Uterus (tissue), 4 donors: ENCODE measurements around the gene EGFLAM. TPM values are rescaled to one million over a fixed set of nuclear protein-coding genes. Genes with fewer than 3 reads are reported as not detected.

Experiments used
- DNase-seq, 2 donors: peaks; one replicate each; pipeline ENCODE4 v3.0.0-alpha.2; 2019 to 2020
- H3K27ac ChIP-seq, 2 donors: fragments of 200-600 bp; sonication (generic); 1 replicate in 1 of 2; 2 replicates in 1 of 2; pipeline ENCODE4 v1.5.1; 2016 to 2018
- H3K27me3 ChIP-seq, 2 donors: fragments of 200-600 bp; sonication (generic); one replicate each; pipeline ENCODE4 v1.5.1; 2018 to 2019; ENCODE audit warnings: control low read depth in 1 of 2
- H3K36me3 ChIP-seq, 2 donors: fragments of 200-600 bp; sonication (generic); one replicate each; pipeline ENCODE4 v1.5.1; 2019; ENCODE audit warnings: control low read depth in 1 of 2
- H3K4me1 ChIP-seq, 2 donors: fragments of 200-600 bp; sonication (generic); one replicate each; pipeline ENCODE4 v1.5.1; 2018 to 2019; ENCODE audit warnings: control low read depth in 1 of 2
- H3K4me3 ChIP-seq, 2 donors: fragments of 200-600 bp; sonication (generic); 1 replicate in 1 of 2; 2 replicates in 1 of 2; pipeline ENCODE4 v1.5.1; 2018 to 2019; ENCODE audit warnings: mild to moderate bottlenecking in 1 of 2
- H3K9me3 ChIP-seq, 2 donors: fragments of 200-600 bp; sonication (generic); one replicate each; pipeline ENCODE4 v1.5.1; 2019; ENCODE audit warnings: control low read depth in 1 of 2
- POLR2A ChIP-seq, 2 donors: fragments of 450-650 bp; IDR thresholded peaks; one replicate each; pipeline ENCODE4 v1.6.1; 2016; ENCODE audit warnings: antibody characterized with exemption in 2 of 2, mild to moderate bottlenecking in 1 of 2, moderate library complexity in 1 of 2
- intact Hi-C: fragments of 100-400 bp; cut with DNase I; formaldehyde crosslinking; loops from one replicate; pipeline ENCODE4 v1.15.1; 2023; ENCODE audit warnings: low total_unique reads
- total RNA-seq, 4 donors: library from RNA; depleted of rRNA in 3 of 4; stranded (reverse); fragments of >200 nt in 3 of 4; gene quantifications; one replicate each; pipeline versions ENCODE4 v1.1.0 to v1.2.4, GENCODE V29; 2014 to 2023
- TF ChIP-seq, protein P1 (sequence below), 4 experiments: fragments of 200-600 bp in 2 of 4; fragments of 450-650 bp in 2 of 4; sonication (generic) in 2 of 4; IDR thresholded peaks; one replicate each; pipeline ENCODE4 v1.5.1; 2016 to 2019; ENCODE audit warnings: antibody characterized with exemption in 4 of 4, mild to moderate bottlenecking in 2 of 4, moderate library complexity in 1 of 4
- donor health status: DM: yes; HTN: yes; CAD: no.

Gene EGFLAM
- total RNA-seq, 4 donors from 2014 or later = 0.26 to 16.8 (median 3.6) TPM

DNA sequence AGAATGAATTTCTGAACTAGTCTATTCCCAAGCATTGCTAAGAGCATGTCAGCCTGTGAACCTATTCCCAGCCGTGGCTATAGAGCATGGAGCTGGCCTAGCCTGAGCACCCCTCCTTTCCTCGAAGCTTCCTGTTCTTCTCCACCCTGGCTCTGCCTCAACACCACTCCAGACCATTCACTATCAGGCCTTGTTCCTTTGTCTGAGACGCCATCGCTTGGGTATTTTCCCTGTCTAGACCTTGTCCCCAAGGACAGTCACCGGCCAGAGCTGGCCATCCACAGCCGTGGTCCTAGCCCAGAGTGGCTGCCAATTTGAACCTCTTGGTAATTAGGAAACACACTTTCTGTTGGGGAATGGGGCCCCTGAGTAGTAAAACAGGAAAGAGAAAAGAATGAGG is 192.3 kb downstream of the EGFLAM start:
- Histone ChIP-seq H3K9me3 (no peaks in the 10 kb centered on the region), H3K4me3 (no peak overlapping the region), H3K27me3 (no peaks in the 10 kb centered on the region), H3K27ac (no peak overlapping the region), H3K36me3 (no peaks in the 10 kb centered on the region), H3K4me1 (no peaks in the 10 kb centered on the region)
- intact Hi-C loops = no loop called here
- TF ChIP-seq, protein P1, sequence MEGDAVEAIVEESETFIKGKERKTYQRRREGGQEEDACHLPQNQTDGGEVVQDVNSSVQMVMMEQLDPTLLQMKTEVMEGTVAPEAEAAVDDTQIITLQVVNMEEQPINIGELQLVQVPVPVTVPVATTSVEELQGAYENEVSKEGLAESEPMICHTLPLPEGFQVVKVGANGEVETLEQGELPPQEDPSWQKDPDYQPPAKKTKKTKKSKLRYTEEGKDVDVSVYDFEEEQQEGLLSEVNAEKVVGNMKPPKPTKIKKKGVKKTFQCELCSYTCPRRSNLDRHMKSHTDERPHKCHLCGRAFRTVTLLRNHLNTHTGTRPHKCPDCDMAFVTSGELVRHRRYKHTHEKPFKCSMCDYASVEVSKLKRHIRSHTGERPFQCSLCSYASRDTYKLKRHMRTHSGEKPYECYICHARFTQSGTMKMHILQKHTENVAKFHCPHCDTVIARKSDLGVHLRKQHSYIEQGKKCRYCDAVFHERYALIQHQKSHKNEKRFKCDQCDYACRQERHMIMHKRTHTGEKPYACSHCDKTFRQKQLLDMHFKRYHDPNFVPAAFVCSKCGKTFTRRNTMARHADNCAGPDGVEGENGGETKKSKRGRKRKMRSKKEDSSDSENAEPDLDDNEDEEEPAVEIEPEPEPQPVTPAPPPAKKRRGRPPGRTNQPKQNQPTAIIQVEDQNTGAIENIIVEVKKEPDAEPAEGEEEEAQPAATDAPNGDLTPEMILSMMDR (IDR thresholded peaks at IDR 0.05) = no peak
- no peak for TF ChIP-seq POLR2A (IDR thresholded peaks at IDR 0.05)
- no peak for DNase-seq

DNA sequence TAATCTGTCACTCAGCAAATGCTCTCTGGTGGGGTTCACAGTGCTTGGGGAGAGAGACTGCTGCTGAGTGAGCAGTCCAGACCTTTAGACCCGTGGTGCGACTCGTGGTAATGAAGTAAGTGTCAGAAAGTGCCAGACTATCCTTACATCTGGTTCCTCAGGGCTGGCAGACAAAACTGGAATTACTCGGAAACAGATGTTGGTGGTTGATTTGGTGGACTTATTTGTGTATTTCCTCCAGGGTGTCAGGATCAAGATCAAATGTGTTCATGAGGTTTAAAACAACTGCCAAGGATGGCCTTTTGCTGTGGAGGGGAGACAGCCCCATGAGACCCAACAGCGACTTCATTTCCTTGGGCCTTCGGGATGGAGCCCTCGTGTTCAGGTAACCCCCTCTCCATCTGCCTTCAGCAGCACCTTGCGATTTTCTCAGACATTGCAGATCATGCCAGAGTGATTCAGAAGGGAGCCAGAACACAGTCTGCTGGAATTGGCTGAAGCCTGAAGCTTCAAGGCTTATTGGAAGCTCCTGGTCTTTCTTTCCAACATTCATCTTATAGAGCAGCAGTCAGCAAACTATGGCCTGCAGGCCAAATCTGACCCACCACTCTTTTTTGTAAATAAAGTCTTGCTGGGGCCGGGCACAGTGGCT is 192.8 kb downstream of the EGFLAM start:
- TF ChIP-seq, protein P1 (IDR thresholded peaks at IDR 0.05) = no peak
- TF ChIP-seq POLR2A (IDR thresholded peaks at IDR 0.05) = no peak
- Histone ChIP-seq H3K27ac (no peak overlapping the region), H3K27me3 (no peaks in the 10 kb centered on the region), H3K4me3 (no peak overlapping the region), H3K9me3 (no peaks in the 10 kb centered on the region), H3K4me1 (no peaks in the 10 kb centered on the region), H3K36me3 (no peaks in the 10 kb centered on the region)
- intact Hi-C loops = no loop called here
- DNase-seq = no peak

DNA sequence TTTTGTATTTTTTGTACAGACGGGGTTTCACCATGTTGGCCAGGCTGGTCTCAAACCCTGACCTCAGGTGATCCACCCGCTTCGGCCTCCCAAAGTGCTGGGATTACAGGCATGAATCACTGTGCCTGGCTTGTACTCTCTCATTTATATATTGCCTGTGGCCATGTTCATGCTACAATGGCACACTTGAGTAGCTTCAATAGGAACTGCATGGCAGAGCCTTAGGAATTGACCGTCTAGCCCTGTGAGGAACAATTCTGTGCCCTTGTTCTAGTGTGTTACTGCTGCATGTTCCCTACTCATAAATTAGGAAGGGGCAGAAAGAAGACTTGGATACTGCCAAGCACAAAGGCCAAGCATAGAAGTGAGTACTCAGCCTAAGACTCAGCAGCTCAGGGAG is 193.8 kb downstream of the EGFLAM start:
- H3K27me3 ChIP-seq = no peaks in the 10 kb centered on the region
- intact Hi-C loops = no loop called here
- DNase-seq = no peak
- H3K27ac ChIP-seq = no peak overlapping the region
- TF ChIP-seq POLR2A (IDR thresholded peaks at IDR 0.05) = no peak
- TF ChIP-seq, protein P1 (IDR thresholded peaks at IDR 0.05) = no peak
- no peak overlapping the region for H3K4me3 ChIP-seq
- no peaks in the 10 kb centered on the region for H3K36me3 ChIP-seq
- no peaks in the 10 kb centered on the region for H3K4me1 ChIP-seq
- H3K9me3 ChIP-seq = no peaks in the 10 kb centered on the region

DNA sequence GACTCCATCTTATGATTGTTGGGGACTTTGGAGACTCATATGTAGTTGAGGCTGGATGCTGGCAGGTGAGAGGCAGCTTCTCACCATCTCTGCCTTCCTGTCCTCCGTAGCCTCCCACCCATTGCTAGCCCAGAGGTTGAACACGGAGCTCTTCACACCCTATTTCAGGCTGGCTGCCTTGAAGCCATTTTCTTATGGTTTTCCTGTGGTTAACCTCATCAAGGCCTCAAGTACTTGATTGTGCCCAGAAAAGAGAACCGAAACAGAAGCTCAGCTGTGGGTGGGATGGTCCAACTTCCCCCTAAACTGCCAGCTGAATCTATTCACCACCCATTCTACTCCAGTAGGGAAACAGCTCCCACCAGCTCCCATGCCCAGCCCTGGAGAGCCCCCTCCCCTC is 195.1 kb downstream of the EGFLAM start:
- no peak for TF ChIP-seq POLR2A (IDR thresholded peaks at IDR 0.05)
- TF ChIP-seq, protein P1 (IDR thresholded peaks at IDR 0.05) = no peak
- Histone ChIP-seq H3K4me3 (no peak overlapping the region), H3K27me3 (no peaks in the 10 kb centered on the region), H3K27ac (no peak overlapping the region), H3K36me3 (no peaks in the 10 kb centered on the region), H3K9me3 (no peaks in the 10 kb centered on the region), H3K4me1 (no peaks in the 10 kb centered on the region)
- no peak for DNase-seq
- intact Hi-C loops = no loop called here

DNA sequence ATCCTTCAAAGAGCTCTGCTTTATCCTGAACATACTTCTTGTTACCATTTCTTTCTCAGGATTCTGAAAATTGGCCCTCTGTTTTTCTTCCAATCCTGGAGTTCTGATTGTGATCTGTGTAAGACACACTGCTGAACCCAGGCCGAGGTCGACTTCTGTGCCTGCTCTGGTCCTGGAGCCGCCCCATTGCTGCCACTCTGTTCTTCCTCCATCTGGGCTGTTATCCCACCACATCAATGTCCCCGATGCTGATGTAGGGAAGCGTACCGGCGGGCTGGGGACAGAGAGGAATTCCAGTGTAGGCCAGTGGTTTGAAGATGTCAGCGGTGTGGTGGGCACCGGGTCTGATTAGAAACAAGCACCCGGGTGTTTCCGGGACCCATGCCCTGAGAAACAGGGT is 195.6 kb downstream of the EGFLAM start:
- no peak for DNase-seq
- Histone ChIP-seq H3K4me1 (no peaks in the 10 kb centered on the region), H3K36me3 (no peaks in the 10 kb centered on the region), H3K4me3 (no peak overlapping the region), H3K27me3 (no peaks in the 10 kb centered on the region), H3K9me3 (no peaks in the 10 kb centered on the region), H3K27ac (no peak overlapping the region)
- TF ChIP-seq, protein P1 (IDR thresholded peaks at IDR 0.05) = no peak
- TF ChIP-seq POLR2A (IDR thresholded peaks at IDR 0.05) = no peak
- intact Hi-C loops = no loop called here
